ENCODE results near the gene FAM78B.

FAM78B gene

GRCh38 chr1:166164646-166164994 is 2.2 kb downstream of the FAM78B start:
- DNase-seq = no peak

- DNase-seq = no peak
Measured at GRCh38 chr1:166159656-166160055, 7.1 kb downstream of the FAM78B start.

GRCh38 chr1:166156674-166157073 is 10.1 kb downstream of the FAM78B start:
- DNase-seq = no peak

- no peak for DNase-seq
Measured at GRCh38 chr1:166155108-166155507, 11.7 kb downstream of the FAM78B start.

- DNase-seq = no peak
Measured at GRCh38 chr1:166153525-166154314, 13.1 kb downstream of the FAM78B start.

- no peak for DNase-seq
Measured at GRCh38 chr1:166152978-166153377, 13.8 kb downstream of the FAM78B start.

GRCh38 chr1:166151804-166152203 is 15.0 kb downstream of the FAM78B start:
- DNase-seq = no peak

- no peak for DNase-seq
Measured at GRCh38 chr1:166145499-166145898, 21.3 kb downstream of the FAM78B start.

GRCh38 chr1:166141969-166142368 is 24.8 kb downstream of the FAM78B start:
- no peak for DNase-seq

- no peak for DNase-seq
Measured at GRCh38 chr1:166140251-166140650, 26.6 kb downstream of the FAM78B start.

- no peak for DNase-seq
Measured at GRCh38 chr1:166139735-166140134, 27.1 kb downstream of the FAM78B start.

- DNase-seq = no peak
Measured at GRCh38 chr1:166136699-166137401, 30.0 kb downstream of the FAM78B start.

- DNase-seq = no peak
Measured at GRCh38 chr1:166136222-166136621, 30.6 kb downstream of the FAM78B start.

GRCh38 chr1:166133857-166134256 is 32.9 kb downstream of the FAM78B start:
- DNase-seq = no peak

GRCh38 chr1:166133276-166133841 is 33.4 kb downstream of the FAM78B start:
- no peak for DNase-seq

- DNase-seq = no peak
Measured at GRCh38 chr1:166132496-166132895, 34.3 kb downstream of the FAM78B start.

GRCh38 chr1:166129006-166129405 is 37.8 kb downstream of the FAM78B start:
- no peak for DNase-seq

- no peak for DNase-seq
Measured at GRCh38 chr1:166128195-166128594, 38.6 kb downstream of the FAM78B start.

- DNase-seq = no peak
Measured at GRCh38 chr1:166127003-166127402, 39.8 kb downstream of the FAM78B start.

- no peak for DNase-seq
Measured at GRCh38 chr1:166122873-166123466, 43.8 kb downstream of the FAM78B start.

GRCh38 chr1:166121010-166121409 is 45.8 kb downstream of the FAM78B start:
- no peak for DNase-seq

GRCh38 chr1:166120281-166120680 is 46.5 kb downstream of the FAM78B start:
- DNase-seq = no peak

- no peak for DNase-seq
Measured at GRCh38 chr1:166119471-166119965, 47.3 kb downstream of the FAM78B start.

- DNase-seq = no peak
Measured at GRCh38 chr1:166117776-166118175, 49.0 kb downstream of the FAM78B start.

All from left hindlimb (tissue), 1 donor.